HCT116 (cell line): ENCODE data around the gene UMODL1. TPM values are rescaled to one million over a fixed set of nuclear protein-coding genes. Genes with fewer than 3 reads are reported as not detected.

Source experiments
- ATAC-seq: fragments of 200-7000 bp; cut with Tn5 transposase; 2 replicates; pipeline ENCODE4 v1.9.1; 2020; ENCODE audit warnings: mild to moderate bottlenecking, moderate library complexity
- BruUV-seq: library from RNA; stranded (reverse); fragments of 400-500 nt; replicated peaks from 2 replicates; lab custom pipeline; 2021; lab: Mats Ljungman, UMichigan
- CTCF ChIA-PET: fragments of 300-600 bp; sonication (Branson Sonifier 250); formaldehyde crosslinking; loops from one replicate; lab custom pipeline; 2021; ENCODE audit warnings: antibody characterized with exemption; lab: Charles Lee
- POLR2A ChIA-PET: fragments of 300-600, 350-600 bp; sonication (Branson Sonifier 250); formaldehyde crosslinking; loops from one replicate; lab custom pipeline; 2021; ENCODE audit warnings: antibody characterized with exemption; lab: Charles Lee
- RAD21 ChIA-PET, 2 experiments: fragments of 300-600 bp; sonication (Branson Sonifier 250); formaldehyde crosslinking; loops; one replicate each; lab custom pipeline; 2023; ENCODE audit warnings: low total read pairs in 2 of 2; ENCODE audit not compliant: uncharacterized antibody in 2 of 2, unreplicated experiment in 2 of 2, low non-redundant PET in 1 of 2; lab: Charles Lee
- DNase-seq: peaks from one replicate; pipeline ENCODE4 v3.0.0-alpha.2; 2010; ENCODE audit warnings: low read depth, low spot score
- H2AFZ ChIP-seq: fragments of 200-600 bp; shearing (Covaris generic), sonication (generic); 2 replicates; pipeline ENCODE4 v1.6.1; 2017; ENCODE audit warnings: low read depth, mixed run types, mixed read lengths, antibody characterized with exemption, low read length; ENCODE audit not compliant: poor library complexity, severe bottlenecking
- H3K27ac ChIP-seq: 2 replicates; pipeline ENCODE4 v1.5.1; 2012; ENCODE audit warnings: low read depth, low read length
- H3K27me3 ChIP-seq: fragments of 200-600 bp; sonication (generic); 2 replicates; pipeline ENCODE4 v1.6.1; 2016; ENCODE audit warnings: mixed run types, low read length, mixed read lengths; ENCODE audit not compliant: insufficient read depth
- H3K36me3 ChIP-seq, 2 experiments: fragments of 200-500 bp in 1 of 2; fragments of 200-600 bp in 1 of 2; sonication (Bioruptor generic) in 1 of 2; sonication (generic) in 1 of 2; 2 replicates each; pipeline versions ENCODE4 v1.5.1 to v1.6.1; 2014 to 2016; ENCODE audit warnings: low read length in 2 of 2, inconsistent platforms in 1 of 2, mixed read lengths in 1 of 2, mixed run types in 1 of 2; ENCODE audit not compliant: insufficient read depth in 2 of 2, control insufficient read depth in 1 of 2
- H3K4me1 ChIP-seq, 2 experiments: fragments of 200-600 bp in 1 of 2; sonication (generic) in 1 of 2; 2 replicates each; pipeline versions ENCODE4 v1.5.1 to v1.6.1; 2012 to 2017; ENCODE audit warnings: low read length in 2 of 2, inconsistent platforms in 1 of 2, mild to moderate bottlenecking in 1 of 2, mixed read lengths in 1 of 2, mixed run types in 1 of 2, moderate library complexity in 1 of 2; ENCODE audit not compliant: insufficient read depth in 2 of 2, control insufficient read depth in 1 of 2
- H3K4me2 ChIP-seq: fragments of 200-600 bp; sonication (generic); 2 replicates; pipeline ENCODE4 v1.6.1; 2017; ENCODE audit warnings: mixed run types, low read length, mixed read lengths
- H3K4me3 ChIP-seq, 2 experiments: fragments of 200-600 bp in 1 of 2; sonication (generic) in 1 of 2; replicated peaks in 1 of 2; 2 replicates each; pipeline ENCODE4 v1.5.1; 2011 to 2016; ENCODE audit warnings: low read length in 2 of 2, control low read depth in 1 of 2, low read depth in 1 of 2, mild to moderate bottlenecking in 1 of 2, mixed read lengths in 1 of 2, mixed run types in 1 of 2
- H3K79me2 ChIP-seq: fragments of 200-600 bp; sonication (generic); 2 replicates; pipeline ENCODE4 v1.6.1; 2017; ENCODE audit warnings: mild to moderate bottlenecking, mixed run types, low read length, moderate library complexity, mixed read lengths; ENCODE audit not compliant: insufficient read depth
- H3K9ac ChIP-seq: fragments of 200-600 bp; sonication (generic); 2 replicates; pipeline ENCODE4 v1.6.1; 2016; ENCODE audit warnings: low read length, mixed read lengths
- H3K9me2 ChIP-seq: fragments of 200-600 bp; sonication (generic), shearing (Covaris generic); 2 replicates; pipeline ENCODE4 v1.6.1; 2017; ENCODE audit warnings: mixed run types, mild to moderate bottlenecking, moderate library complexity; ENCODE audit not compliant: insufficient read depth
- H3K9me3 ChIP-seq, 2 experiments: fragments of 200-500 bp in 1 of 2; fragments of 200-600 bp in 1 of 2; sonication (Bioruptor generic) in 1 of 2; sonication (generic) in 1 of 2; 2 replicates each; pipeline ENCODE4 v1.6.1; 2014 to 2017; ENCODE audit warnings: low read length in 2 of 2, mixed read lengths in 2 of 2, inconsistent platforms in 1 of 2, low read depth in 1 of 2, mild to moderate bottlenecking in 1 of 2, mixed run types in 1 of 2, moderate library complexity in 1 of 2; ENCODE audit not compliant: control insufficient read depth in 1 of 2, insufficient read depth in 1 of 2
- H4K20me1 ChIP-seq: fragments of 200-600 bp; sonication (generic), shearing (Covaris generic); 2 replicates; pipeline ENCODE4 v1.6.1; 2017; ENCODE audit warnings: mixed run types, mild to moderate bottlenecking, moderate library complexity; ENCODE audit not compliant: insufficient read depth
- CBX3 ChIP-seq: IDR thresholded peaks from 2 replicates; pipeline ENCODE4 v1.6.1; 2012; ENCODE audit warnings: low read depth
- ELF1 ChIP-seq: IDR thresholded peaks from 2 replicates; pipeline ENCODE4 v1.6.1; 2012; ENCODE audit warnings: low read depth, borderline replicate concordance
- EZH2 ChIP-seq: fragments of 200-600 bp; sonication (generic); IDR thresholded peaks from 2 replicates; pipeline ENCODE4 v1.6.1; 2017; ENCODE audit warnings: antibody characterized with exemption, mixed run types
- EZH2phosphoT487 ChIP-seq: fragments of 200-600 bp; IDR thresholded peaks from 2 replicates; pipeline ENCODE4 v1.6.1; 2018; ENCODE audit warnings: antibody characterized with exemption, borderline replicate concordance
- FOSL1 ChIP-seq: IDR thresholded peaks from 2 replicates; pipeline ENCODE4 v1.6.1; 2012; ENCODE audit warnings: low read depth
- JUND ChIP-seq: IDR thresholded peaks from 2 replicates; pipeline ENCODE4 v1.6.1; 2012
- RAD21 ChIP-seq: IDR thresholded peaks from 2 replicates; pipeline ENCODE4 v1.6.1; 2012; ENCODE audit warnings: low read depth, mild to moderate bottlenecking
- SIN3A ChIP-seq: IDR thresholded peaks from 2 replicates; pipeline ENCODE4 v1.6.1; 2012; ENCODE audit warnings: low read depth
- SP1 ChIP-seq: IDR thresholded peaks from 2 replicates; pipeline ENCODE4 v1.6.1; 2012; ENCODE audit warnings: low read depth
- SRF ChIP-seq: IDR thresholded peaks from 2 replicates; pipeline ENCODE4 v1.6.1; 2012; ENCODE audit warnings: low read depth
- TCF7L2 ChIP-seq: IDR thresholded peaks from 2 replicates; pipeline ENCODE4 v1.7.0; 2011; ENCODE audit warnings: borderline replicate concordance, inconsistent platforms; ENCODE audit not compliant: insufficient read depth, insufficient read length; ENCODE audit errors: extremely low read depth
- YY1 ChIP-seq: IDR thresholded peaks from 2 replicates; pipeline ENCODE4 v1.6.1; 2011; ENCODE audit warnings: low read length, low read depth, moderate library complexity, mild to moderate bottlenecking; ENCODE audit not compliant: insufficient replicate concordance; ENCODE audit errors: extremely low read depth
- ZFX ChIP-seq: fragments of 450-650 bp; IDR thresholded peaks from 2 replicates; pipeline ENCODE4 v1.6.1; 2017
- ZNF274 ChIP-seq: fragments of 200-500 bp; sonication (Bioruptor generic); IDR thresholded peaks from 2 replicates; pipeline ENCODE4 v1.6.1; 2014; ENCODE audit warnings: mild to moderate bottlenecking, low read depth, low read length, inconsistent platforms
- intact Hi-C: fragments of 100-400 bp; cut with micrococcal nuclease; formaldehyde crosslinking; loops from 2 replicates; pipeline ENCODE4 v1.10.0; 2022
- total RNA-seq: library from RNA; stranded (reverse); gene quantifications from one replicate; pipeline ENCODE4 v1.2.1, GENCODE V29; 2021; ENCODE audit not compliant: unreplicated experiment
- TF ChIP-seq, protein P1 (sequence below): IDR thresholded peaks from 2 replicates; pipeline ENCODE4 v1.6.1; 2012
- TF ChIP-seq, protein P2 (sequence below): IDR thresholded peaks from 2 replicates; pipeline ENCODE4 v1.6.1; 2011; ENCODE audit warnings: mild to moderate bottlenecking, low read length, moderate library complexity; ENCODE audit not compliant: insufficient replicate concordance; ENCODE audit errors: extremely low read depth
- TF ChIP-seq, protein P3 (sequence below): IDR thresholded peaks from 2 replicates; pipeline ENCODE4 v1.6.1; 2012; ENCODE audit warnings: low read depth
- TF ChIP-seq, protein P4 (sequence below), 3 experiments: fragments of 200-600 bp in 1 of 3; sonication (generic) in 1 of 3; IDR thresholded peaks in 2 of 3; conservative IDR thresholded peaks in 1 of 3; 2 replicates each; pipeline ENCODE4 v1.5.1; 2012 to 2017; ENCODE audit warnings: low read depth in 2 of 3, low read length in 2 of 3, antibody characterized with exemption in 1 of 3, borderline replicate concordance in 1 of 3, control low read depth in 1 of 3, mild to moderate bottlenecking in 1 of 3, mixed read lengths in 1 of 3, mixed run types in 1 of 3, moderate library complexity in 1 of 3; ENCODE audit not compliant: insufficient read depth in 1 of 3

The UMODL1 gene
- total RNA-seq, 1 experiment from 2014 or later: not detected

DNA sequence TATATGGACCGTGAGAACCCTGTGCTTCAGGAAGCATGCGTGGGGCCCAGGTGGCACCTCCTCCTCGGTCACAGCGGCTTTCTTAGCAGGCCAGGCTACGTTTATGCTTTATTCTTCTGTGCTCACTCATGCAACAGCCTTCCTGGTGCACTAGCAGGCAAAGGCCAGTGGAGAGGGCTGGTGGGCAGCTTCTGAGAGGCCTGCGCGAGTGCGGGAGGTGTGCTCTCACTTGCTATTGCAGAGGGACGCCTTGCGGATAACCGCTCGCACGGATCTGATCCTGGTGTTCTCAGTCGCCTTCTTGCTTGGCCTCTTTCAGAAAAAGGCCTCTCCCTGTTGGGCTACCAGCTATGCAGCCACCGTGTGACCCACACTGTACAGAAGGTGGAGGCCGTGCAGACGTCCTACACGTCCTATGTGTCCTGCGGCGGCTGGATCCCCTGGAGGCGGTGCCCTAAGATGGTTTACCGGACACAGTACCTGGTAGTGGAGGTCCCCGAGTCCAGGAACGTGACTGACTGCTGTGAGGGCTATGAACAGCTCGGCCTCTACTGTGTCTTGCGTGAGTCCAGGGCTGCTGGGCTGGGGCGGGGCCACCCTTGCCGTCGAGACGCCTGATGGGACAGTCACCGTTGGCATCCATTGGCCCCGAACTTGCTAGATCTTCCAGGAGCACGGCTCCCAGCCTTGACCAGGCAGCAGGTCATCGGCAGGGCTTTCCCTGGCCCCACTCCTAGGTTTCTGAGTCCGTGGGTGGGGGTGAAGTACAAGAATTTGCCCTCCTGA, 4.8 kb downstream of the UMODL1 start:
- Histone ChIP-seq H3K9me2 (no peaks in the 10 kb centered on the region), H3K4me1 (no peaks in the 10 kb centered on the region; a peak in 1 of 4 replicates), H3K27ac (no peak overlapping the region), H2AFZ (no peak overlapping the region), H3K9me3 (no peaks in the 10 kb centered on the region), H3K4me2 (no peak overlapping the region), H3K9ac (no peak overlapping the region), H3K27me3 (peaks cover 6% of the 10 kb centered on the region; the same call in 1 of the 2 replicates), H3K4me3 (no peak overlapping the region), H3K36me3 (no peaks in the 10 kb centered on the region), H3K79me2 (no peaks in the 10 kb centered on the region), H4K20me1 (no peaks in the 10 kb centered on the region)
- no peak for TF ChIP-seq SIN3A
- TF ChIP-seq EZH2: no peak
- TF ChIP-seq, protein P1, sequence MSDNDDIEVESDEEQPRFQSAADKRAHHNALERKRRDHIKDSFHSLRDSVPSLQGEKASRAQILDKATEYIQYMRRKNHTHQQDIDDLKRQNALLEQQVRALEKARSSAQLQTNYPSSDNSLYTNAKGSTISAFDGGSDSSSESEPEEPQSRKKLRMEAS: no peak
- TF ChIP-seq, protein P2, sequence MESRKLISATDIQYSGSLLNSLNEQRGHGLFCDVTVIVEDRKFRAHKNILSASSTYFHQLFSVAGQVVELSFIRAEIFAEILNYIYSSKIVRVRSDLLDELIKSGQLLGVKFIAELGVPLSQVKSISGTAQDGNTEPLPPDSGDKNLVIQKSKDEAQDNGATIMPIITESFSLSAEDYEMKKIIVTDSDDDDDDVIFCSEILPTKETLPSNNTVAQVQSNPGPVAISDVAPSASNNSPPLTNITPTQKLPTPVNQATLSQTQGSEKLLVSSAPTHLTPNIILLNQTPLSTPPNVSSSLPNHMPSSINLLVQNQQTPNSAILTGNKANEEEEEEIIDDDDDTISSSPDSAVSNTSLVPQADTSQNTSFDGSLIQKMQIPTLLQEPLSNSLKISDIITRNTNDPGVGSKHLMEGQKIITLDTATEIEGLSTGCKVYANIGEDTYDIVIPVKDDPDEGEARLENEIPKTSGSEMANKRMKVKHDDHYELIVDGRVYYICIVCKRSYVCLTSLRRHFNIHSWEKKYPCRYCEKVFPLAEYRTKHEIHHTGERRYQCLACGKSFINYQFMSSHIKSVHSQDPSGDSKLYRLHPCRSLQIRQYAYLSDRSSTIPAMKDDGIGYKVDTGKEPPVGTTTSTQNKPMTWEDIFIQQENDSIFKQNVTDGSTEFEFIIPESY: no peak
- TF ChIP-seq ZFX: no peak
- TF ChIP-seq EZH2phosphoT487: no peak
- TF ChIP-seq TCF7L2: no peak
- TF ChIP-seq JUND: no peak
- no peak for TF ChIP-seq ELF1
- no peak for TF ChIP-seq ZNF274
- TF ChIP-seq CBX3: no peak
- no peak for TF ChIP-seq SP1
- no peak for TF ChIP-seq YY1
- TF ChIP-seq SRF: no peak
- TF ChIP-seq, protein P3, sequence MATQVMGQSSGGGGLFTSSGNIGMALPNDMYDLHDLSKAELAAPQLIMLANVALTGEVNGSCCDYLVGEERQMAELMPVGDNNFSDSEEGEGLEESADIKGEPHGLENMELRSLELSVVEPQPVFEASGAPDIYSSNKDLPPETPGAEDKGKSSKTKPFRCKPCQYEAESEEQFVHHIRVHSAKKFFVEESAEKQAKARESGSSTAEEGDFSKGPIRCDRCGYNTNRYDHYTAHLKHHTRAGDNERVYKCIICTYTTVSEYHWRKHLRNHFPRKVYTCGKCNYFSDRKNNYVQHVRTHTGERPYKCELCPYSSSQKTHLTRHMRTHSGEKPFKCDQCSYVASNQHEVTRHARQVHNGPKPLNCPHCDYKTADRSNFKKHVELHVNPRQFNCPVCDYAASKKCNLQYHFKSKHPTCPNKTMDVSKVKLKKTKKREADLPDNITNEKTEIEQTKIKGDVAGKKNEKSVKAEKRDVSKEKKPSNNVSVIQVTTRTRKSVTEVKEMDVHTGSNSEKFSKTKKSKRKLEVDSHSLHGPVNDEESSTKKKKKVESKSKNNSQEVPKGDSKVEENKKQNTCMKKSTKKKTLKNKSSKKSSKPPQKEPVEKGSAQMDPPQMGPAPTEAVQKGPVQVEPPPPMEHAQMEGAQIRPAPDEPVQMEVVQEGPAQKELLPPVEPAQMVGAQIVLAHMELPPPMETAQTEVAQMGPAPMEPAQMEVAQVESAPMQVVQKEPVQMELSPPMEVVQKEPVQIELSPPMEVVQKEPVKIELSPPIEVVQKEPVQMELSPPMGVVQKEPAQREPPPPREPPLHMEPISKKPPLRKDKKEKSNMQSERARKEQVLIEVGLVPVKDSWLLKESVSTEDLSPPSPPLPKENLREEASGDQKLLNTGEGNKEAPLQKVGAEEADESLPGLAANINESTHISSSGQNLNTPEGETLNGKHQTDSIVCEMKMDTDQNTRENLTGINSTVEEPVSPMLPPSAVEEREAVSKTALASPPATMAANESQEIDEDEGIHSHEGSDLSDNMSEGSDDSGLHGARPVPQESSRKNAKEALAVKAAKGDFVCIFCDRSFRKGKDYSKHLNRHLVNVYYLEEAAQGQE: no peak
- no peak for TF ChIP-seq RAD21
- no peak for TF ChIP-seq FOSL1
- TF ChIP-seq, protein P4, sequence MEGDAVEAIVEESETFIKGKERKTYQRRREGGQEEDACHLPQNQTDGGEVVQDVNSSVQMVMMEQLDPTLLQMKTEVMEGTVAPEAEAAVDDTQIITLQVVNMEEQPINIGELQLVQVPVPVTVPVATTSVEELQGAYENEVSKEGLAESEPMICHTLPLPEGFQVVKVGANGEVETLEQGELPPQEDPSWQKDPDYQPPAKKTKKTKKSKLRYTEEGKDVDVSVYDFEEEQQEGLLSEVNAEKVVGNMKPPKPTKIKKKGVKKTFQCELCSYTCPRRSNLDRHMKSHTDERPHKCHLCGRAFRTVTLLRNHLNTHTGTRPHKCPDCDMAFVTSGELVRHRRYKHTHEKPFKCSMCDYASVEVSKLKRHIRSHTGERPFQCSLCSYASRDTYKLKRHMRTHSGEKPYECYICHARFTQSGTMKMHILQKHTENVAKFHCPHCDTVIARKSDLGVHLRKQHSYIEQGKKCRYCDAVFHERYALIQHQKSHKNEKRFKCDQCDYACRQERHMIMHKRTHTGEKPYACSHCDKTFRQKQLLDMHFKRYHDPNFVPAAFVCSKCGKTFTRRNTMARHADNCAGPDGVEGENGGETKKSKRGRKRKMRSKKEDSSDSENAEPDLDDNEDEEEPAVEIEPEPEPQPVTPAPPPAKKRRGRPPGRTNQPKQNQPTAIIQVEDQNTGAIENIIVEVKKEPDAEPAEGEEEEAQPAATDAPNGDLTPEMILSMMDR (IDR thresholded peaks at IDR 0.05 in 2 of 3, conservative IDR thresholded peaks at IDR 0.05 in 1 of 3; ENCODE audit: borderline replicate concordance in 1 of 3, insufficient read depth in 1 of 3, low read depth in 2 of 3, low read length in 2 of 3): no peak
- ChIA-PET POLR2A (interaction anchor here (0.6 kb wide), 1 partner anchor 46 kb away, joined by 3 read pairs; no protein-coding TSS in a partner anchor), RAD21 (no interaction called here), CTCF (no interaction called here)
- no TSS peak for BruUV-seq
- ATAC-seq (no peak), DNase-seq (no peak)
- intact Hi-C loops: no loop called here
